GM10266 (cell line): ENCODE data around the gene FOXRED2.

Source experiments
- DNase-seq: peaks from one replicate; pipeline ENCODE4 v3.0.0; 2012; ENCODE audit errors: extremely low spot score
- TF ChIP-seq, protein P1 (sequence below): IDR thresholded peaks from 2 replicates; pipeline ENCODE4 v1.5.1; 2012; ENCODE audit warnings: mild to moderate bottlenecking, low read depth; ENCODE audit not compliant: control insufficient read depth, insufficient read depth; ENCODE audit errors: missing control alignments

FOXRED2 gene

DNA sequence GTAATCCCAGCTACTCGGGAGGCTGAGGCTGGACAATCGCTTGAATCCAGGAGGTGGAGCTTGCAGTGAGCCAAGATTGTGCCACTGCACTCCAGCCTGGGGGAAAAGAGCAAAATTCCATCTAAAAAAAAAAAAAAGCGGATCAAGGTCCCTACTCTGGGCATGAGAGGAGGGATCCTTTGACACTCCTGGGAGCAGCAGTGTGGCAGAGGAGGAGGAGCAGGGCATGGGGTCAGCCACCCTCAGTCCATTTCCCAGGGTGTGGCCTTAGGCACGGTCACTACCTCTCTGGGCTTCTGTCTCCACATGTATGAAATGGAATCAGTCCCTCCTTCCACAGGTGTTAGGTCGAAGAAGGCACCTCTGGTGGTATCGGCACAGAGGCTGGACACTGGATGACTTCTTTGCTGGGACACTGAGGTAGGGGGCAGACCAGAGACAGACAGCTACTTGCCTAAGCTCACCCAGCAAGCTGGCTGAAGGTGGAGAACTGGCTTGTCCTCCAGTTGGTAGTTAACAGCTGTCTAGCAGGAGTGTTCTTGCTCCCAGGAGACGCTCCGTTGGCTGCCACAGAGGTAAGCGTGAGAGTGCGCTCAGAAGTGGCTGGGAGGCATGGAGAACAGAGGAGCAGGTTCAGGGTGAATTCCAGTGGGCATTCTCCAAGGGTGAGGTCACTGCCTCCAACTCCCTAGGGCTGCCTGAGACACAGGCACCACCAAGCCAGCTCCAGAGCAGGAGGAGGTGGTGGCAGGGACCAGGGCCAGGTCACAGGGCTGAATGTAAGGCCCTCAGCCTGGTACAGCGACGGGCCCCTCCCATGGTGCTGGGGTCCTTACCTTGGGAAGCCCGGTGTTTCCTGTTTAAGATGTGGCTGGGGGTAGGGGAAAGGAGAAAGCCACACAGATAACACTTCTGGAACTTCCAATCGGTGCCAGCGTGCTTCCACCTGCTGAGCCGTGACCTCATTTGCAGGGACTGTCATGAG, 44.9 kb downstream of the FOXRED2 start:
- TF ChIP-seq, protein P1, sequence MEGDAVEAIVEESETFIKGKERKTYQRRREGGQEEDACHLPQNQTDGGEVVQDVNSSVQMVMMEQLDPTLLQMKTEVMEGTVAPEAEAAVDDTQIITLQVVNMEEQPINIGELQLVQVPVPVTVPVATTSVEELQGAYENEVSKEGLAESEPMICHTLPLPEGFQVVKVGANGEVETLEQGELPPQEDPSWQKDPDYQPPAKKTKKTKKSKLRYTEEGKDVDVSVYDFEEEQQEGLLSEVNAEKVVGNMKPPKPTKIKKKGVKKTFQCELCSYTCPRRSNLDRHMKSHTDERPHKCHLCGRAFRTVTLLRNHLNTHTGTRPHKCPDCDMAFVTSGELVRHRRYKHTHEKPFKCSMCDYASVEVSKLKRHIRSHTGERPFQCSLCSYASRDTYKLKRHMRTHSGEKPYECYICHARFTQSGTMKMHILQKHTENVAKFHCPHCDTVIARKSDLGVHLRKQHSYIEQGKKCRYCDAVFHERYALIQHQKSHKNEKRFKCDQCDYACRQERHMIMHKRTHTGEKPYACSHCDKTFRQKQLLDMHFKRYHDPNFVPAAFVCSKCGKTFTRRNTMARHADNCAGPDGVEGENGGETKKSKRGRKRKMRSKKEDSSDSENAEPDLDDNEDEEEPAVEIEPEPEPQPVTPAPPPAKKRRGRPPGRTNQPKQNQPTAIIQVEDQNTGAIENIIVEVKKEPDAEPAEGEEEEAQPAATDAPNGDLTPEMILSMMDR = no peak
- no peak for DNase-seq

DNA sequence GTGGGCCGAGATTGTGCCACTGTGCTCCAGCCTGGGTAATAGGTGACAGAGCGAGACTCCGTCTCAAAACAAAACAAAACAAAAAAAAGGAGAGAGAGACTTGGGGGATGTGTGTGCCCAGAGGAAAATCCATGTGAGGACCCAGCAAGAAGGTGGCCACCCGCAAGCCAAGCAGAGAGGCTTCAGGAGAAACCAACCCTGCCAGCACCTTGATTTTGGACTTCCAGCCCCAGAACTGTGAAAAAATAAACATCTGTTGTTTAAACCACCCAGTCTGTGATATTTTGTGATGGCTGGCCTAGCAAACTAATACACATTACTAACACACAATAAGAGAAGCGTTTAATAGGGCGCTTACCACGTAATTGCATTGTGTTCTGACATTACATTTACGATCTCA, 46.6 kb downstream of the FOXRED2 start:
- DNase-seq = no peak
- TF ChIP-seq, protein P1 = no peak

DNA sequence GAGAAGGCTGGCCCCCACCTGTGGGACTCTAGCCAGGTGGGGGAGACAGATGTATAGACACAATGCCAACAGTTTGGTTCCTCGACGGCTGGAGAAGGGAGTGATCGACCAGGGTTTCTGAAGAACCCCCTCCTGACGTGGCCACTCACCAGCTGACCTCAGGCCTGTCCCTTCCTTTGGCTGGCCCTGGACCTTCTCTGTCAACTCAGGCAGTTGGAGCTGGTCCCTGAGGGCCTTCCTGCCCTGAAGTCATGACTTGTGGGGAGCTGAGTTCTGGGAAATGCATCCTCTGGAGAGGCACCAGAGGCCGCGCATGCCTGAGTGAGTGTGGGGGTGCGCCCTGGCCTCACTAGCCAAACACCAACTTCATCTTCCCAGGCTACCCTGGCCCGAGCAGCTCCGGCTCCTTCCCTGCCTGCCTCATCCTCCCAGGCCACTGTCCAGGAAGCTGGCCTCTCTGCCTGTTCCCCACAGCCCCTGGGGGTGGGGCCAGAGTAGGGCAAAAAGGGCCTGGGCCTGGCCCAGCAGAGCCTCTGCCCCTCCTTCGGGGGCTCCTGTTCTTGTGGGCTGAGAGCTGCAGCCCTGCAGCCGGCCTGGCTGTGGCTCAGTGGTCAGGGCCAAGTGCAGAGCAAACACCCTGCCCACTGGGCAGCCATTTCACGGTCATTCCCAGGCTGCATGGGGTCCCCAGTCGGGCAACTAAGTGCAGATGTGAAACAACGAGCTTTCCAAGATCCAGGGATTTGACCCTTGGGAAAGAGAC, 49.0 kb downstream of the FOXRED2 start:
- no peak for DNase-seq
- TF ChIP-seq, protein P1 = no peak

DNA sequence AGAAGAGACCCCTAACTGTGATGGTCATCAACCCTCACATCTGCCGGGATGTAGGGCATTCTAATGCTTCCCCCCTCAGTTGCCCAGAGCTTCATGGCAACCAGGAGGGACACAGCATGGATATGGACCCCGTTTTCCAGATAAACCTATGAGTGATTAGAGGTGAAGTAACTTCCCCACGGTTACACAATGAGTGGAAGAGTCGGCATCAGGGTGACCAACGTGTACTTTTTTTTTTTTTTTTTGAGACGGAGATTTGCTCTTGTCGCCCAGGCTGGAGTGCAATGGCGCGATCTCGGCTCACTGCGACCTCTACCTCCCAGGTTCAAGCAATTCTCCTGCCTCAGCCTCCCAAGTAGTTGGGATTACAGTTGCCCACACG, 50.4 kb downstream of the FOXRED2 start:
- DNase-seq = no peak
- TF ChIP-seq, protein P1 = no peak

DNA sequence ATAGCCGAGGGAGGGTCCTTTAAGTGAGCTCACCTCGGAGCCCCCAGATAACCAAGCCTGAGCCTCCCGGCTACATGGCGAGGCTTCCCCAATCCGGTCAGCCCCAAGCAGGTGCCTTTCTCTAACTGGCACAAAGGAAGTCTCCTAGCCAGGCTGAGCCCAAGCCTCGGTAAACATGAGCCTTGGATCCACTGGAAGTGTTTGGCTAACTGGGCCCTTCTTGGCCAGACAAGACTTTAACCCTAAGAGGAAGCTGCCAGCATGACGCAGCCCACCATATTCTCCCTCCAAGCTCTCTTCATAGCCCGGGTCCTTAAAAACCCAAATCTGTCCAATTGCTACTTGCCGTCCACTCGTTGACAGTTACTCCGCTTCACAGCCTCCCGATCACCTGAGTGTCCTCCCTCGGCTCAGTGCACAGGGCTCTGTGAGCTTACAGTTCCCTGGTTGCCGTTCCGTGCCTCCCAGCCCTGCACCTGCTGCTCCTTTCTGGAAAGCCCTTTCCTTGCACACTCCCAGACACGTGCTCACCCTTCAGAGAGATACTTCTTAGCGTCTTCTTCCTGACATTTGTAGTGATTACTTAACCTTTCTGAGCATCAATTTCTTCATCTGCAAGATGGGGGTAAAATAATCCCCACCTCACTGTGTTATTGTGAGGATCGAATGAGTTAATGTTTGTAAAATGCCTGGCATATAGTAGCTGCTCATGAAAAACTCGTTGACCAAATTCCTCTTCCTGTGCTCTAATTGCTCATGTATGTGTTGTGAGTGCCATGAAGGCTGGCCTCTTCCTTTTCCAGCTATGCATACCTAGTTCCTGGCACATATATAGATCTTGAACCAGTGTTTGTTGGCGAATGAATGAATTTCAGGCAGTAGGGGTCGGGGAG, 51.0 kb downstream of the FOXRED2 start:
- peak; percentile 33 for DNase-seq
- TF ChIP-seq, protein P1 = no peak

DNA sequence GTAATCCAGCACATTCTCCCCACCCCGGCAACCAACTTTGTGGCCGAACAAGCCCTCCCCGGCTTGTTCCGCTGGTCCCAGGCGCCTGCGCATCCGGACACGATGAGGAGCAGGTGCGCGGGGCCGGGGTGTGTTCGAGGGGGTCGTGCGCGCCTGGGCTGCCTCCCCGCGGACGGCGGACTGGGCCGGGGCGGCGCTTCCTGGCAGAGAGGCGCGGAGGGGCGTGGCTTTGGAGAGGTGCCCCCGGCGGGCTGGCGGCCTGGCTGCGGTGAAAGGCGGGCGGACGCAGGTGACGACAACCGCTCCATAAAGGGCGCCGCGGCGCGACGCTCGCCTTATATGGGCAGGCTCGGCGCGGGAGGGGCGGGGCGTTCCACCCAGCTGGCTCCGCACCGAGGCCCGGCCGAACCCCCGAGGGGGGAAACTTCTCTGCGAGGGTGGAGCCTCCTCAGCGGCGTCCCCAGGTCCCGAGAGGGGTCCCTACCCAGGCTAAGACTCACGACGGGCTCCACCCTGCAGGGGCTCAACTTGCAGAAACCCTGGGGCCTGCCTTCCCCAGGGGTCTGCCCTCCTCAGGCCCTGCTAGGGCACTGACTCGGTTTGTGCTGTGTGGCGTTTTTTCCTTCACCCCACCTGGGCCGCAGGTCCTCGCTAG, 51.8 kb downstream of the FOXRED2 start:
- TF ChIP-seq, protein P1 = peak; percentile 36
- DNase-seq = peak; percentile 89
